GM19035 (cell line): ENCODE measurements around the gene MAP7.
"Not testable (repeated sequence)": the region's sequence is repeated elsewhere in the genome, so short reads cannot be mapped to it uniquely, and the experiment has no call there.

Source experiments
- ATAC-seq: cut with Tn5 transposase; IDR thresholded peaks from one replicate; pipeline ENCODE4 v1.9.1; 2021; ENCODE audit not compliant: unreplicated experiment

MAP7 gene

DNA sequence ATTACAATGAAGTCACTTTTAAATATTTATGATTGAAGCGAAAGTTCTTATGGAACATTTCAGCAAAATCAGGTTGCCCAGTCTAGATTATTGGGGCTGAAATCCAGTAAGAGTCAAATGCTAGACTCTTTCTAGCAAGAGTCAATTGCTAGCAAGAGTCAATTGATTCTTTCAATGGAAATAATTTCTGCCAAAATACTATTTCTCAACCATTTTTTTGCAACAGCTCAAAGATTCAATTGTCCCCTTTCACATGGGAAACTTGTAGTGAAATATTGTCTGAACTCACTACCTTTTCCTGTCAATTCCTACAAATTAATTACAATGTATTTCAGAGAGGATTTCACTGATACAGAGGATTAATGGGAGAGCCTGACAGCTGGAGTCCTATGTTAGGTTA, 78.3 kb downstream of the MAP7 start:
- ATAC-seq = no peak

DNA sequence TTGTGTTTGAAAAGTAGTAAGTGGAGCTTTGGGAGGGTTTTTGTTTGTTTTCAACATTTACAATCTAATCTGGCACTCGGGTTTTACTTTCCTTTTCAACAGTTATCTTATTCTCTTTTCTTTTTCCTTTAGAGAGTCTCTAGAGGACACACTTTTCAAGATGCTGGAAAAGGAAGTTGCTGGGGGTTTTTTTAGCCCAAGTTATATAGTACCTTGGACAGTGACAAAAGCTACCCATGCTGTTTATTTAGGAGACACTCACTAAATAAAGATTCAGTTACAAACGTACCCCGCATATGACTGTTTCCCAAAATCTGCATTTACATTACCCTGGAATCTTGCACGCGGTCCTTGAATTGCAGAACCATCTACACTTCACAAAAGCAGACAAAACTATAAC, 78.8 kb downstream of the MAP7 start:
- no peak for ATAC-seq

DNA sequence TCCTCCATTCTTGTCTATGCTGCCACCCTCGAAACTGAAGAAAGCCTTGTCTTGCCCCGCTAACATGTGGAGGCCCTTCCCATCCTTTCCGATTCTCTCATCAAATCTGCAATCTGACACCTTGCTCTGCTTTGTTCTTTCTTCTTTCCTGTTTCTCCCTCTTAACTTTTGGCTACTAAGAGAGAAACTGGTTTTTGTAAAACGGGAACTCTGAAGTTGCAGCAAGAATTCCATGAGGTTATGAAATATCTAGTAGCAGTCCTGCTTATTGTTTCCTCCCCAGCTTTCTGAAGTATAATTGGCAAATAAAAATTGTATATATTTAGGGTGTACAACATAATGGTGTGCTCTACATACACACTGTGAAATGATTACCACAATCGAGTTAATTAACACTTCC, 80.2 kb downstream of the MAP7 start:
- ATAC-seq = no peak

DNA sequence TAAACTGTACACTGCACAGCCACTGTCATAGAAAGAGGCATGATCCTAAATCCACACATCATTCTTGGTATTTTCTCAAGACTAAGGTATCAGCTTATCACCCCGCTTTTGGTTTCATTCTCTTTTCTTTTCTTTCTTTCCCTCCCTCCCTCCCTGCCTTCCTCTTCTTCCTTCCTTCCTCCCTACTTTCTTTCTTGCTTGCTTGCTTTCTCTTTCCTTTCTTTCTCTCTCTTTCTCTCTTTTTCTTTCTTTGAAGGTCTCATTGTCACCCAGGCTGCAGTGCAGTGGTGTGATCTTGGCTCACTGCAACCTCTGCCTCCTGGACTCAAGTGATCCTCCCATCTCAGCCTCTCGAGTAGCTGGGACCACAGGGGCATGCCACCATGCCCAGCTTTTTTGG, 81.1 kb downstream of the MAP7 start:
- no peak for ATAC-seq

DNA sequence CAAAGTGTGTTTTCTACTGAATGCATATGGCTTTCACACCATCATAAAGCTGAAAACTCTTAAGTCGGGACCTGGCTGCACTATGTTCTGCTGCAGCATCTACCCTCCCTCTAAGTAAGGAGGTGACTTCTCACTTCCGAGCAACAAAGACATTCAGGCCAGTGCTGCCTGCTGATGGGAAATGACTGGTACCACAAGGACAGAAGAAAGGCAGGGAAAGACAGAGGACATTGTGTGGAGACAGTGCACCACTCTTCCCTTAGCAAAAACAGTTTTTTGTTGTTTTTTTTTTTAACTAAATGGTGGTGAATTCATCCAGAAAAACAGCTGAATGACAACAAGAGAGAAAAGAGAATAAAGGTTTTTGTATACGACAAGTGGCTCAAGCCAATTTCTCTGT, 81.5 kb downstream of the MAP7 start:
- no peak for ATAC-seq

DNA sequence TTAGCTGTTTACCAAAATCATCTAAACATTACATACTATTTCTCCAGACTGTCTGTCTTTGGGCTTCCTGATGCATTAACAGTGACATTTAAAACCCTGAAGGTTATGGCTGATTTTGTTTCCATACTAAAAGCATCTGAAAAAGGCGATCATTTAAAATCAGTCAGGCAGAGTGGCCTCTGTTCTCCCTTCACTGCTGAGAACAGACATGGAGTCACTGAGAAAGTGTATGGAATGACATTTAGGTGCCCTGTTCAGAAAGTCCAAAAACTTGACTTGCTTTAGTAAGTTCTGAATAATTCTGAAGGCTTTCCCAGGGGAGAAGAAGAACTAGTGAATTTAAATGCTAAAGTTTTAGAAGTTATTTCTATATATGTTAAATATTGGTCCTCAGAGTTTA, 83.0 kb downstream of the MAP7 start:
- no peak for ATAC-seq

DNA sequence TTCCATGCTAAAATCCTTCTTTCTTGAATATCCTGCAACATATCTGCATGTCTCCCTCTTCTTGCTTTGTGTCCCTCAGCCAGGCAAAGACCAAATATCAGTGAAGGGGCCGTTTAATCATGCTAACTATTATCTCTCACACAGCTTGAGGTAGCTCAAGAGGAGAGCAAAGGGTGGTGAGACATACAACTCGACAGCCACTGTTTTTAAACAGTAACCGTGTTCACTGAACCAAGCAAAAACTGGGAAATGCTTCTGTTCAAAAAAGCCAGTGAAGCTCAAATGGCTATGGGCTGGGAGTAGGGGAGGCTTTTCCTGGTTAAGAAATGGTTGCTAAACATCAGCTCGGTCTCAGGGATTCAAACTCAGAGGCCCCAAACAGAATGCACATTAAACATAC, 83.4 kb downstream of the MAP7 start:
- no peak for ATAC-seq

DNA sequence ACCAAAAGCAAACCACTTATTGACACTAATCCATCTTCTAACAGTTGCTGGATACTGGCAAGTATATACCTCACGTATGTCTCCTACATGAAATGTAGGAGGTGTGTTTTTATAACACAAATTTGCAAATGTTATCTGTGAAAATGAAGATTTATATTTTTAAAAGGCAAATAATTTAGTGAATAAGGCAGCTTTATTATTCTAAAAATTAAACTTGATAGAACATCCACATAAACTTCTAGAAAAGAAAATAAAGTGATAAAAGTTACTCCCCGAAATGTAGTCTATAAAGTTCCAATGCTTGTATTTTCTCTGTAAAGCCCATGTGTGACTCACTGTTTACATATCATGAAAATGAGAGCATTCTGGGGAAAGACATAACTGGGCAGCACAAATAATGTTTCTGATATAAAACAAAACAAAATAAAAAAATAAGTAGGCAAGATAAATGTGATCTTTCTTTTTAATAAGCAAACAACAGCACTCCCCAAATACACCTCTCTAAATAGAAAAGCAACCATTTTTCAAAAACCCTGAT, 84.4 kb downstream of the MAP7 start:
- no peak for ATAC-seq

DNA sequence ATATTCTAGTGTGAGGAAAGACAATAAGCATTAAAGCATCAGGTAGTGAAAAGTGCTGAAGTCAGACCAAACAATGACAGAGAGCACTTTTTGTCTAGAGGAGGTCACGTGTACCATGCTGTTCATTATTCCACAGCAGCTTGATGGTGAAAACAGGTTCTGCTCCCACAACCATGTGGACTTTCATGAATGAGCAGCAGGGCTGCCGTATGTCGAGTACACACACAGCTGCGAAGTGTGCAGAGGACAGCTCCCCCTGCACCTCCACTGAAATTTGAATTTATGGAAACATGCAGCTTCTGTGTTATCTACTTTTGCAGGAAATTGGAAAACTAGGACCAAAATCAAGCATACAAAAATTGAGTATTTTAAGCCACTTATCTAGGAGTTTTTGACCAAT, 85.3 kb downstream of the MAP7 start:
- ATAC-seq = no peak

DNA sequence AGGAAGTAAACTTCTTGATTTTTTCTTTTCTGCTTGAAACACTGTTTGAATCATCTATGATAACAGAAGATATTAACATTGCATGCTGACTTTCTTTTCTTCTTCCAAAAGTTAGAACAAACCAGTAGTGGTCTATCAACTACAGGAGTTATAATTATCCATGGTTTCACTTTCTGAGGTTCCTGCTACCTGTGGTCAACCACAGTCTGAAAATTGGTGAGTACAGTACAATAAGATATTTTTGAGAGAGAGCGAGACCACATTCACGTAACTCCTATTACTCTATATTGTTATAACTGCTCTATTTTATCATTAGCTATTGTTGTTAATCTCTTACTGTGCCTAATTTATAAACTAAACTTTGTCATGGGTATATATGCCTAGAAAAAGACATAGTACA, 86.1 kb downstream of the MAP7 start:
- ATAC-seq = no peak

DNA sequence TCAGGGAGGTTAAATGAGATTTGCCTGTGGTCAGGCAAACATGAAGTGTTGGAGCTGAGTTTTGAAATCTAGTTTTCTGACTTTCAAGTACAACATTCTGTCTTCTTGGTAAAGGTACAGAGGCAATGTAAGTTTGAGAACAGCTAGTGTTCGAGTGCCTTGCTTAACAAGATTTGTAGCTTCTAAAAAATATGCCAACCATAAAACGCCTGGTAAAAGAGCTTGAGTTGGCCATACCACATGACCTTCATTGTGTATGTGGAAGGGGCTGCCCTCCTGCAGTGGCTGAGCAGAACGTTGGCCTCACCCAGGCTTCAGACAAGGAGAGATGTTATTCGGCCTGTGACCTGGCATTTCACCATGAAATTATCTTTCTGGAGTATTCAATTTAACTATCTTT, 86.5 kb downstream of the MAP7 start:
- ATAC-seq = no peak

DNA sequence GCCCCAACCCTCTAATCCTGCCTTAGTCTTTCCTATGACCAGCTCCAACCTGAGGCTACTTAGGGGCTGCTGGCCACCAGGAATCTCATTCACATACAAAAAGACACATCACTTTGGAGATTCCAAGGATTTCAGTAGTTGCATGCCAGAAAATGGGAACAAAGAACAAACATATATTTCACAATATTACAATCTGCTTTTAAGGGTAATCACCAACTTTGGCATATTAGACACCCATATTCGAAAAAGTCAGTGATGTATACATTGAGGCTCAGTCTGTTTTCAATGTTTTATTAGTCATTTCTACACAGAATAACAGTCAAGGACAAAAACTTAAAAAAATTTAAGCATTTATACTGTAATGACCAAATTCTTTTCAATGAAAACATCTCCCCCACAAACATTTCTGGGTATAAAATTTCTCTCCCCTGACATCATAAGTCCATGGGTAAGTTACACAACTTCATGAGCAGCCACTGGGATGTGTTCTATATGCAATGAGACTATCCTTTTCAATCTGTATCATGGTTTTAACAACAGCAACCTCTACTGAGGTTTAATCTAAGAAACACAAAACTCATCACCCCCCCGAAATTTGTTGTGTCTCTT, 103.5 kb downstream of the MAP7 start:
- ATAC-seq = no peak

DNA sequence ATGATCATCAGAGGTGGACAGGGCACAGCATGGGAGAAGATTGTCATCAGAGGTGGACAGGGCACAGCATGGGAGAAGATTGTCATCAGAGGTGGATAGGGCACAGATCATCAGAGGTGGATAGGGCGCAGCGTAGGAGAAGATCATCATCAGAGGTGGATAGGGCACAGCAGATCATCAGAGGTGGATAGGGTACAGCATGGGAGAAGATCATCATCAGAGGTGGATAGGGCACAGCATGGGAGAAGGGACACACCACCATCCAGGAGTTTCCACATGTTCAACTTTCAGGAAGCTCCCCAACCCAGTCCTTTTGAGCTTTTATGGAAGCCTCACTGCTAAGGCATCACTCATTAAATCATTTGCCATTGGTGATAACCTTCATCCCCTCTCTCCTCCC, 104.1 kb downstream of the MAP7 start:
- no peak for ATAC-seq

DNA sequence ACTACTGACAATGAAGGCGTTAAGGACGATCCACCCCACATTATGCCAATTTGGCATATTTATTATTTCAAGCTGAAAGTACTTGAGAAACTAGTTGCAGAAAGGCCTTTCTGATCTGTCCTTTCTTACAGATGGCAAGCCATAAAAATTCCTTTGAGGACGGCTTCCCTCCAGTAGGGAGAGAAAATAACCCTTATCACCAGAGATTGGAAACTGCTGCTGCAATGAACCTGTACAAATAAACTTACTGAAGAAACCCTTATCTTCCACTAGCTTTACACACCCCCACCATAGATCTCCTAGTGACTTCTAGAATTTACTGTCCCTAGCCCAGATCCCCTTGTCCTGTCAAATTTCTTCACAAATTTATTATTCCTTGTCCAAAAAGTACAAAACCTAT, 105.2 kb downstream of the MAP7 start:
- no peak for ATAC-seq

DNA sequence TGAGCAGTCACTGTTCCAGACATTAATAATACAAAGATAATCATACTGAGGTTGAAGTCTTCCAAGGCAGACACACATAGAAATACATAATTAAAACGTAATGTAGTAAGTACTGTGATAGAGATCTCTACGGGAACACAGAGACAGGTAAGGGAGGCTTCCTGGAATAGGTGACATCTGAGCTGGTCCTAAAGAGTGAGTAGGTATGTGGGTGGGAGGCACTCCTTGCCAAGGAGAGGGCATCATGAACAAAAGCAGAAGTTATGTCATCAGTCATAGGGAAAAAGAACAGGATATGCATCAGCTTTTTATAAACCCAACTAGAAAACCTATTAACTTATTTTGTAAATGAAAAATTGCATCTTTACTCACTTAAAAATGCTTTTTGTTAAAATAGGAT, 110.0 kb downstream of the MAP7 start:
- ATAC-seq = no peak

DNA sequence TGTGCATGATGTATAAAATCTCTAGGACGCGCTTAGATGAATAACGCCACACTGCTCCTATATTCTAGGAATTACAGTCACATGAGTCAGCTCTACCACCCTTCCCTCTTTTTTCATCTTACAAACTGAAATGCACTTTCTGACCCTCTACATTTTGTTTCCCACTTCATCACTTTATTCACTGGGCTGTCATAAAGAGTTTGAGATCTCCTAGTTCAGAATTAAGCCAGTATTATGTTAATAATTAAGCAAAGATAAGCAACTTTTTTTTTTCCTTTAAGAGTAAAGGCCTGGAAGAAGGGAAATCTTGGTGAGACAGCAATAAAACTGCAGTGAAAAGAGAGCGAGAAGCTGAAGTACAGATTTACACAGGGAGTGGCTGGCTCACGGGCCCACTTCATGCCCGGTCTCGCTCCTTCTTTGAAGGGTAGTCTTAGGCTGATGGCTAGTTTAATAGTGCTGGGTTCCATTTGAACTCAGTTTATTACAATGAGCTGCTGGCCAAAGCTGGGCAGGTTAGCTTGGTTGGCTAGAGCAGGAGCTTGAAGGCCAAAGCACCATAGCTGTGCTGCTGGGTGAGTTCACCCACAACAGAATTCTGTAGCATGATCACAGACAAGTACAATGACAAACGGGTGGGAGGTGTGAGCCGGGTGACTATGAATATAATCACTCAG, 110.6 kb downstream of the MAP7 start:
- ATAC-seq = no peak

DNA sequence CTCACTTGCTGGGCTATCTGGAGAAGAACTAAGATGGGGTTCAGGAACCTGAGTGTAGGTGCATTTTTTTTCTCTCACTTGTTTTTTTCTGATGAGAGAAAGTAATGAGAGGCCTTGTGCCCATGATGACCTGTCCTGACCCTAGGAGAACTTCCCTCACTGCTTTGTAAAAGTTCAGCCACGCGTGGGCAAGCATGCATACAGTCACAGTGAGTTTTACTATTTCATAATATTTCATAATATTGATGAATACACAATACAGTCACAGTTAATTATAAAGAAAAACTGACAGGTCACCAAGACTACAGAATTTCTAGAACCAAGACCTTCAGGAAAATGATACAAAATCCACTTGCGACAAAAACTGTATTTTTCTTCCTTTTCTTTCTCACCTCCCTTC, 111.8 kb downstream of the MAP7 start:
- no peak for ATAC-seq

DNA sequence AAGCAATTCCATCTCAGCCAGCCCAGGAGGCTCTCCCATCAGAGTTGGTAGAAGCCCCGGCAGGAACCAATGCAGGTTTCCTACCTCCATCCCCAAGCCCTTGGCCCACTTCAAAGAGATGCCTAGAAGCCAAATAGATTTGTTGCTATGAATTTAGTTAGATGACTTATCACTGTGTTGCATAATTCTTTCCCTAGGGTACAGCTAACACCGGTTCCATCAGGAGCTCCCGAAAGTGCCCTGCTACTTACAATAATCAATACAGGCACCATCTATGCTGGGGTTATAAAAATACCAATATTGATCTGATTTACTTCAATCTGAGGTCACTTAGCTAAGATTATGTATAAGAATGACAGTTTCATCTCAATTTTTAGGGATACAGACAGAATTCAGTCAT, 113.0 kb downstream of the MAP7 start:
- ATAC-seq = no peak

DNA sequence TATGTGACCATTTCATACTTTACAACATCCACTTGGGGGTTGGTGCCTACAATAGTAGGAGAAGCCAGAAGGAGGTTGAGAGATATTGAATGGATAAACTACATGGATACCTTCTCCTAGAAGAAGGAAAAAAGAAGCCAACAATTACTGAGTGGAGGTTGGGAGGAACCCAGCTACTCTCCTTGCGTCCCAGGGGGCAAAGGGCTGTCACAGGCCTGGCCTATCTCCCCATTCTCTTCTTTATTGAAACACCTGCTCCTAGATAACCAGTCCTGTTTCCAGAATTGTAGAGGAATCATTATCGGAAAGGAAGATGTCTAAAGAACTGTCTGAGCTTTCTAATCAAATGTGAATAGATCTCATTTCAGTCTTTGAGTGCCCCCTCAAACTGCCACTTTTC, 115.1 kb downstream of the MAP7 start:
- no peak for ATAC-seq

DNA sequence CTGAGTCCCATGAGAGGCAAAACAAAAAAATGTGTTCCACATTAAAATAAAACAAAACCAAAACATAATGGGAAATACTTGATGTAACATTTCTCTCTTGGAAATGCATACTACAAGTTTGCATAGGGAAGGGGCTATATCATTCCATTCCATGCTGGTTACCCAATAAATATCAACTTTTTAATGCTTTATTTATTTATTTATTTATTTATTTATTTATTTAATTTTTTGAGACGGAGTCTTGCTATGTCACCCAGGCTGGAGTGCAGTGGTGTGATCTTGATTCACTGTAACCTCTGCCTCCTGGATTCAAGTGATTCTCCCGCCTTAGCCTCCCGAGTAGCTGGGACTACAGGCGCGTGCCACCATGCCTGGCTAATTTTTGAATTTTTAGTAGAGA, 118.9 kb downstream of the MAP7 start:
- ATAC-seq = not testable (repeated sequence)

DNA sequence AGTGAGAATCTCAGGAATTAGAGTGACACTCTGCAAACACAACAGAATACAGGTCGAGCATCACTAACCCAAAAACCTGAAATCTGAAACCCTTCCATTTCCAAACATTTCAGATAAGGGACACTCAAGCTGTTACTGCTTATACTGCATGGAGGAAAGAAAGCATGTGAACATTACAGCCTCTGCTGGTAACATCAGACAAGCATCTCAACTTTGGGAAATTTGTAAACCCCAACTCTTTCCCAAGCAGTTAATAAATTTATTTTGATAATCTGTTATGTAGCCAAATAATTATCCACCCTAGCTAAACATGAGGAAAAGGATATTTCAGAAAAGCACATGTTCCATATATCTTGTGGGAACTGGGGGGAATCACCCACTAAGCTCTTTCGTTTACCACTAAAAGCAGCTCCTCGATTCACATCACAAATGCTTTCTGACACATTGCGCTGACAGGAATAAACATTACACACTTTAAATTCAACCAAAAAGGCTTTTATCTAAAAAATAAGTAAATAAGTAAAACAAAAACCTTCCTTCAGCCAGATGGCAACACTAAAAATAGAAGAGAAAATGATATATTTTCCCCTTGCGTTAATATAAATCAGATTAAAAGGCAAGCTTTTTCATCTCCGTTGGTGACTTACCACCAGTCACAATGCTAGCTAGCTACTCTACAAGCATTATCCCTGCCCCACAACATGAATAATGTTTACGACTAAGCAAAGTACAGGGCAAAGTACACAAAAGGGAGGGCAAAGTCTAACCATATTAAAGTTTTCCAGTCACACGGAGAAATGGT, 120.8 kb downstream of the MAP7 start:
- no peak for ATAC-seq

DNA sequence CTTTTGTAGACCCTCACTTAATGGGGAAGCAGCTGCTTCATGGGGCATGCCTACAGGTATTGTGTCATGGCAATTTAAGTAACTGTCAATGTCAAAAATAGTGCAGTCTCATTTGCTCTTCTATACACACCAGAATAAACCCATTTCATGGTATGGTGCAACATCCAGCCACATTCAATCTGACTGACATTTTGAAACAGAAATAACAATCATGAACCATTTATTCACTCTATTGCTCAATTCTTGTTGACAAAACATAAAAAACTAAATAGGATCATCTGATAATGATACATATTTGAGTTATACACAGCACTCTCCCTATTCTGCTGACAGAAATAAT, 122.9 kb downstream of the MAP7 start:
- ATAC-seq = no peak
